ENCODE data around the gene ITGB8. TPM values are rescaled to one million over a fixed set of nuclear protein-coding genes. Genes with fewer than 3 reads are reported as not detected.

ITGB8 gene
- polyA plus RNA-seq: 11.2 and 12.2 TPM in 2 replicates
- 29.2 and 32.0 TPM in 2 replicates for polyA minus RNA-seq

DNA sequence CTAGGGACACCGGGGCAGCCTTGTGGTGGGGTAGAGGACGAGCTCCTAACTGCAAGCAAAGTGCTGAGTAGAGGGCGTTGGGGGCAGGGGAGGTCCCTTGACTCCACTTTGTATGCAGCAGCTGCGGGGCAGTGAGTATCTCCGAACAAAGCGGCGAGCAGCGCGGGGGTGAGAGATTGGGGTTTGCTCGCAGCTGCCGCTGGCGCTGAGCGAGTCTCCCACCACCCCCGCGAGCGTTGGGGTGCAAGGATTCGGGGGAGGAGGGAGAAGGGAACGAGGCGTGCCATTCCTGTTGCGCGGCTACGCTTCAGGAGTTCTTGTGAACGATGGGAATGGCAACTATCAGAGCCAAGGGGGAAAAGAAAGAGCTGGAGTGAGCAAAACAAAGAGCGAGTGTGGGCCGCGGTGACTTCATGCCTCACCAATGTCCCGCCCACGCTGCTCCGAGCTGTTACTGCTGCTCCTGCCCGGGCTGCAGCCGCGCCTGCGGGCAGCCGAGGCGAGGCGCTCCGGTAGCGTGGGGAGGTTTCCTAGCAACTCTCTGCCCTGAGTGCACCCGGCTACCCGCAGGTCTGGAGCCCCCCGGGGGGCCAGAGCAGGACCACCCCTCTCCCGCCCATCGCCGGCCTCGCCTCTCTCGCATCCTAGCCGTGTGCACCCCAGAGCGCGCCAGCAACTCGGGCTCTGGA, at the start of gene ITGB8:
TSS of gene ITGB8 (plus strand) at position 662 of the 689 bp plus-strand sequence. CDS start 907 bp downstream, outside the sequence.
- peaks cover 4% of the 10 kb centered on the region for H3F3A ChIP-seq (ENCODE audit: insufficient read depth, low read length, poor library complexity, severe bottlenecking)
- H3K9me3 ChIP-seq (ENCODE audit: low read length): no peaks in the 10 kb centered on the region
- H3K9ac ChIP-seq (ENCODE audit: low read length): peak within 1 kb of the TSS; percentile 83
- TF ChIP-seq EZH2 (IDR thresholded peaks at IDR 0.05; ENCODE audit: borderline replicate concordance, insufficient read depth, low read length, poor library complexity, severe bottlenecking): no peak
- TF ChIP-seq, protein P1, sequence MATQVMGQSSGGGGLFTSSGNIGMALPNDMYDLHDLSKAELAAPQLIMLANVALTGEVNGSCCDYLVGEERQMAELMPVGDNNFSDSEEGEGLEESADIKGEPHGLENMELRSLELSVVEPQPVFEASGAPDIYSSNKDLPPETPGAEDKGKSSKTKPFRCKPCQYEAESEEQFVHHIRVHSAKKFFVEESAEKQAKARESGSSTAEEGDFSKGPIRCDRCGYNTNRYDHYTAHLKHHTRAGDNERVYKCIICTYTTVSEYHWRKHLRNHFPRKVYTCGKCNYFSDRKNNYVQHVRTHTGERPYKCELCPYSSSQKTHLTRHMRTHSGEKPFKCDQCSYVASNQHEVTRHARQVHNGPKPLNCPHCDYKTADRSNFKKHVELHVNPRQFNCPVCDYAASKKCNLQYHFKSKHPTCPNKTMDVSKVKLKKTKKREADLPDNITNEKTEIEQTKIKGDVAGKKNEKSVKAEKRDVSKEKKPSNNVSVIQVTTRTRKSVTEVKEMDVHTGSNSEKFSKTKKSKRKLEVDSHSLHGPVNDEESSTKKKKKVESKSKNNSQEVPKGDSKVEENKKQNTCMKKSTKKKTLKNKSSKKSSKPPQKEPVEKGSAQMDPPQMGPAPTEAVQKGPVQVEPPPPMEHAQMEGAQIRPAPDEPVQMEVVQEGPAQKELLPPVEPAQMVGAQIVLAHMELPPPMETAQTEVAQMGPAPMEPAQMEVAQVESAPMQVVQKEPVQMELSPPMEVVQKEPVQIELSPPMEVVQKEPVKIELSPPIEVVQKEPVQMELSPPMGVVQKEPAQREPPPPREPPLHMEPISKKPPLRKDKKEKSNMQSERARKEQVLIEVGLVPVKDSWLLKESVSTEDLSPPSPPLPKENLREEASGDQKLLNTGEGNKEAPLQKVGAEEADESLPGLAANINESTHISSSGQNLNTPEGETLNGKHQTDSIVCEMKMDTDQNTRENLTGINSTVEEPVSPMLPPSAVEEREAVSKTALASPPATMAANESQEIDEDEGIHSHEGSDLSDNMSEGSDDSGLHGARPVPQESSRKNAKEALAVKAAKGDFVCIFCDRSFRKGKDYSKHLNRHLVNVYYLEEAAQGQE (IDR thresholded peaks at IDR 0.05; ENCODE audit: borderline replicate concordance): peak; percentile 67
- TF ChIP-seq POLR2AphosphoS5 (IDR thresholded peaks at IDR 0.05): no peak
- TF ChIP-seq RAD21 (conservative IDR thresholded peaks at IDR 0.05): no peak
- no peak for TF ChIP-seq EP300 (conservative IDR thresholded peaks at IDR 0.05; ENCODE audit: poor library complexity, severe bottlenecking)
- no peak for TF ChIP-seq SMC3 (conservative IDR thresholded peaks at IDR 0.05; ENCODE audit: poor library complexity)
- peak; percentile 23 for TF ChIP-seq TAF1 (IDR thresholded peaks at IDR 0.05; ENCODE audit: low read depth)
- peak; percentile 53 for TF ChIP-seq MXI1 (conservative IDR thresholded peaks at IDR 0.05; ENCODE audit: poor library complexity, severe bottlenecking)
- TF ChIP-seq, protein P2, sequence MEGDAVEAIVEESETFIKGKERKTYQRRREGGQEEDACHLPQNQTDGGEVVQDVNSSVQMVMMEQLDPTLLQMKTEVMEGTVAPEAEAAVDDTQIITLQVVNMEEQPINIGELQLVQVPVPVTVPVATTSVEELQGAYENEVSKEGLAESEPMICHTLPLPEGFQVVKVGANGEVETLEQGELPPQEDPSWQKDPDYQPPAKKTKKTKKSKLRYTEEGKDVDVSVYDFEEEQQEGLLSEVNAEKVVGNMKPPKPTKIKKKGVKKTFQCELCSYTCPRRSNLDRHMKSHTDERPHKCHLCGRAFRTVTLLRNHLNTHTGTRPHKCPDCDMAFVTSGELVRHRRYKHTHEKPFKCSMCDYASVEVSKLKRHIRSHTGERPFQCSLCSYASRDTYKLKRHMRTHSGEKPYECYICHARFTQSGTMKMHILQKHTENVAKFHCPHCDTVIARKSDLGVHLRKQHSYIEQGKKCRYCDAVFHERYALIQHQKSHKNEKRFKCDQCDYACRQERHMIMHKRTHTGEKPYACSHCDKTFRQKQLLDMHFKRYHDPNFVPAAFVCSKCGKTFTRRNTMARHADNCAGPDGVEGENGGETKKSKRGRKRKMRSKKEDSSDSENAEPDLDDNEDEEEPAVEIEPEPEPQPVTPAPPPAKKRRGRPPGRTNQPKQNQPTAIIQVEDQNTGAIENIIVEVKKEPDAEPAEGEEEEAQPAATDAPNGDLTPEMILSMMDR (IDR thresholded peaks at IDR 0.05; ENCODE audit: poor library complexity, severe bottlenecking): no peak
- H3K4me2 ChIP-seq (ENCODE audit: low read length): peak within 1 kb of the TSS; percentile 81
- no peaks in the 10 kb centered on the region for H4K20me1 ChIP-seq (ENCODE audit: insufficient read depth)
- H3K79me2 ChIP-seq (replicated peaks; ENCODE audit: insufficient read depth, low read length): peaks cover 38% of the 10 kb centered on the region
- peak within 1 kb of the TSS; percentile 86 for H3K4me3 ChIP-seq (ENCODE audit: low read length)
- no peaks in the 10 kb centered on the region for H3K9me2 ChIP-seq (ENCODE audit: insufficient read depth, low read length)
- H2AFZ ChIP-seq (ENCODE audit: low read depth, low read length): peak within 1 kb of the TSS; percentile 70
- H3K36me3 ChIP-seq (ENCODE audit: insufficient read depth, low read length): no peaks in the 10 kb centered on the region
- peaks cover 4% of the 10 kb centered on the region for H3K27me3 ChIP-seq (ENCODE audit: insufficient read depth, low read depth, low read length)
- H3K27ac ChIP-seq (ENCODE audit: low read length): peak within 1 kb of the TSS; percentile 73

DNA sequence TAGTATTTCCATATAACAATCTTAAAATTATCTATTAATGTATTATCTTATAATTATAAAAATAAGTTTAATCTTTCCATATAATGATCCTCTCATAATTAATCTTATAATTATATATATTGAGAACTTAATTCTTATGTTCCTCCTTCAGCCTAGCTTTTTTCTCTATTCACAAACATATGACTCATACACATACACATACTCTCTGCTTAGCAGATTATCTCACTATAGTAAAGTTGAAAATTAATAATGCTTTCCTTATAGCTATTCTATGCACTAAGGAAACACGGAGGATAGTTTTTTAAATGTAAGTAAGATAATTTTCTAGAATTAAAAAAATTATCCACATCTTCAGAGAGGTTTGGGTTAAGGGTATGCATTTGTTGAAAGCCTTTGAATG, 47.7 kb upstream of the ITGB8 start:
- Histone ChIP-seq H3F3A (ENCODE audit: insufficient read depth, low read length, poor library complexity, severe bottlenecking) (no peaks in the 10 kb centered on the region), H3K9me2 (ENCODE audit: insufficient read depth, low read length) (no peaks in the 10 kb centered on the region), H3K79me2 (replicated peaks; ENCODE audit: insufficient read depth, low read length) (no peaks in the 10 kb centered on the region), H3K9me3 (ENCODE audit: low read length) (no peaks in the 10 kb centered on the region), H3K9ac (ENCODE audit: low read length) (no peak overlapping the region), H3K27ac (ENCODE audit: low read length) (no peak overlapping the region), H3K36me3 (ENCODE audit: insufficient read depth, low read length) (no peaks in the 10 kb centered on the region), H4K20me1 (ENCODE audit: insufficient read depth) (no peaks in the 10 kb centered on the region), H2AFZ (ENCODE audit: low read depth, low read length) (no peak overlapping the region), H3K4me3 (ENCODE audit: low read length) (no peak overlapping the region), H3K27me3 (ENCODE audit: insufficient read depth, low read depth, low read length) (no peaks in the 10 kb centered on the region), H3K4me2 (ENCODE audit: low read length) (no peak overlapping the region)
- TF ChIP-seq, protein P2 (IDR thresholded peaks at IDR 0.05; ENCODE audit: poor library complexity, severe bottlenecking): no peak
- TF ChIP-seq RAD21 (conservative IDR thresholded peaks at IDR 0.05): no peak
- TF ChIP-seq EZH2 (IDR thresholded peaks at IDR 0.05; ENCODE audit: borderline replicate concordance, insufficient read depth, low read length, poor library complexity, severe bottlenecking): no peak
- no peak for TF ChIP-seq SMC3 (conservative IDR thresholded peaks at IDR 0.05; ENCODE audit: poor library complexity)
- no peak for TF ChIP-seq EP300 (conservative IDR thresholded peaks at IDR 0.05; ENCODE audit: poor library complexity, severe bottlenecking)
- TF ChIP-seq POLR2AphosphoS5 (IDR thresholded peaks at IDR 0.05): no peak
- no peak for TF ChIP-seq TAF1 (IDR thresholded peaks at IDR 0.05; ENCODE audit: low read depth)
- TF ChIP-seq, protein P1 (IDR thresholded peaks at IDR 0.05; ENCODE audit: borderline replicate concordance): no peak
- TF ChIP-seq MXI1 (conservative IDR thresholded peaks at IDR 0.05; ENCODE audit: poor library complexity, severe bottlenecking): no peak
